Mesenchymal stem cell (in vitro differentiated cells and primary cell): ENCODE measurements around the gene ARHGEF40.

Experiments
- DNase-seq: peaks from one replicate; pipeline ENCODE4 v3.0.0-alpha.2; 2013
- H2AFZ ChIP-seq: one replicate; pipeline ENCODE4 v1.6.1; 2013; ENCODE audit warnings: low read depth, mild to moderate bottlenecking, control low read depth, inconsistent platforms, low read length, moderate library complexity
- H2AK5ac ChIP-seq: 2 replicates; pipeline ENCODE4 v1.6.1; 2013; ENCODE audit warnings: low read length, moderate library complexity, mild to moderate bottlenecking, inconsistent platforms; ENCODE audit not compliant: severe bottlenecking
- H2BK120ac ChIP-seq: one replicate; pipeline ENCODE4 v1.6.1; 2013; ENCODE audit warnings: low read depth, mild to moderate bottlenecking, inconsistent platforms, low read length, moderate library complexity
- H2BK12ac ChIP-seq, 2 experiments: one replicate each; pipeline ENCODE4 v1.6.1; 2013; ENCODE audit warnings: inconsistent platforms in 2 of 2, low read length in 2 of 2, mild to moderate bottlenecking in 2 of 2, moderate library complexity in 2 of 2, control low read depth in 1 of 2
- H2BK15ac ChIP-seq: one replicate; pipeline ENCODE4 v1.6.1; 2013; ENCODE audit warnings: mild to moderate bottlenecking, low read depth, inconsistent platforms; ENCODE audit not compliant: poor library complexity, severe bottlenecking
- H2BK5ac ChIP-seq: 2 replicates; pipeline ENCODE4 v1.6.1; 2013; ENCODE audit warnings: low read depth, mild to moderate bottlenecking, low read length, control low read depth, inconsistent platforms; ENCODE audit not compliant: poor library complexity, severe bottlenecking
- H3K14ac ChIP-seq, 2 experiments: one replicate each; pipeline ENCODE4 v1.6.1; 2013; ENCODE audit warnings: inconsistent platforms in 2 of 2, low read length in 2 of 2, control low read depth in 1 of 2, mild to moderate bottlenecking in 1 of 2, moderate library complexity in 1 of 2
- H3K18ac ChIP-seq, 2 experiments: one replicate each; pipeline ENCODE4 v1.6.1; 2013; ENCODE audit warnings: inconsistent platforms in 2 of 2, low read length in 2 of 2, control low read depth in 1 of 2, low read depth in 1 of 2, mild to moderate bottlenecking in 1 of 2
- H3K23ac ChIP-seq, 2 experiments: one replicate each; pipeline ENCODE4 v1.6.1; 2013; ENCODE audit warnings: inconsistent platforms in 2 of 2, low read length in 2 of 2, mild to moderate bottlenecking in 2 of 2, moderate library complexity in 2 of 2, control low read depth in 1 of 2
- H3K27ac ChIP-seq: 2 replicates; pipeline ENCODE4 v1.5.1; 2013; ENCODE audit warnings: mild to moderate bottlenecking, moderate library complexity, low read length, control low read depth, inconsistent platforms; ENCODE audit not compliant: poor library complexity, severe bottlenecking
- H3K27me3 ChIP-seq, 2 experiments: 2 replicates each; pipeline versions ENCODE4 v1.6.1 to v1.7.0; 2013; ENCODE audit warnings: low read length in 2 of 2, mild to moderate bottlenecking in 2 of 2, moderate library complexity in 2 of 2, control low read depth in 1 of 2, inconsistent platforms in 1 of 2; ENCODE audit not compliant: control insufficient read depth in 1 of 2, insufficient read depth in 1 of 2
- H3K36me3 ChIP-seq, 2 experiments: 2 replicates each; pipeline versions ENCODE4 v1.6.1 to v1.7.0; 2013; ENCODE audit warnings: low read length in 2 of 2, control low read depth in 1 of 2, inconsistent platforms in 1 of 2, low read depth in 1 of 2, mild to moderate bottlenecking in 1 of 2; ENCODE audit not compliant: insufficient read depth in 2 of 2, control insufficient read depth in 1 of 2
- H3K4ac ChIP-seq, 2 experiments: one replicate each; pipeline ENCODE4 v1.6.1; 2013; ENCODE audit warnings: inconsistent platforms in 2 of 2, low read length in 2 of 2, mild to moderate bottlenecking in 2 of 2, moderate library complexity in 2 of 2, control low read depth in 1 of 2, low read depth in 1 of 2
- H3K4me1 ChIP-seq: 2 replicates; pipeline ENCODE4 v1.6.1; 2013; ENCODE audit warnings: low read depth, low read length, control low read depth; ENCODE audit not compliant: control insufficient read depth, insufficient read depth
- H3K4me2 ChIP-seq: 2 replicates; pipeline ENCODE4 v1.6.1; 2013; ENCODE audit warnings: low read length, mild to moderate bottlenecking, inconsistent platforms; ENCODE audit not compliant: poor library complexity, severe bottlenecking
- H3K4me3 ChIP-seq, 2 experiments: 2 replicates each; pipeline versions ENCODE4 v1.5.1 to v1.7.0; 2013; ENCODE audit warnings: low read length in 2 of 2, mild to moderate bottlenecking in 2 of 2, control low read depth in 1 of 2, low read depth in 1 of 2; ENCODE audit not compliant: insufficient read depth in 1 of 2
- H3K79me1 ChIP-seq: replicated peaks from 2 replicates; pipeline ENCODE4 v1.6.1; 2013; ENCODE audit warnings: mild to moderate bottlenecking, control low read depth, low read length, inconsistent platforms; ENCODE audit not compliant: poor library complexity, severe bottlenecking
- H3K9ac ChIP-seq: 2 replicates; pipeline ENCODE4 v1.7.0; 2013; ENCODE audit warnings: mild to moderate bottlenecking, low read length, moderate library complexity
- H3K9me3 ChIP-seq: 2 replicates; pipeline ENCODE4 v1.7.0; 2013; ENCODE audit warnings: mild to moderate bottlenecking, low read length; ENCODE audit not compliant: control insufficient read depth
- H4K8ac ChIP-seq: one replicate; pipeline ENCODE4 v1.6.1; 2013; ENCODE audit warnings: inconsistent platforms, mild to moderate bottlenecking, low read length, moderate library complexity
- H4K91ac ChIP-seq: one replicate; pipeline ENCODE4 v1.6.1; 2013; ENCODE audit warnings: mild to moderate bottlenecking, low read length, inconsistent platforms
- WGBS: methylation state at CpG from one replicate; pipeline ENCODE4 v1.1.7; 2013; ENCODE audit warnings: mixed read lengths; 5-methylcytosine and 5-hydroxymethylcytosine counted together

Gene ARHGEF40

GRCh38 chr14:21101802-21102413 lies 31.8 kb downstream of the ARHGEF40 start:
- H3K27ac ChIP-seq, result no peak overlapping the region
- no peak overlapping the region for H4K91ac ChIP-seq
- H4K8ac ChIP-seq, result no peak overlapping the region
- H3K4me1 ChIP-seq, result peaks cover 23% of the 10 kb centered on the region
- H3K4me3 ChIP-seq, result no peak overlapping the region
- peaks cover 12% of the 10 kb centered on the region for H3K79me1 ChIP-seq
- no peak overlapping the region for H3K14ac ChIP-seq
- H3K4me2 ChIP-seq, result no peak overlapping the region
- peak overlapping the region; percentile 1 for H2AK5ac ChIP-seq
- no peaks in the 10 kb centered on the region for H3K27me3 ChIP-seq
- WGBS, result 75% methylated on average over 6 of the region's 8 CpGs
- no peak overlapping the region for H3K18ac ChIP-seq
- H3K36me3 ChIP-seq, result no peaks in the 10 kb centered on the region
- H3K23ac ChIP-seq, result no peak overlapping the region
- no peak overlapping the region for H2BK15ac ChIP-seq
- no peak overlapping the region for H2BK12ac ChIP-seq
- no peak overlapping the region for H2BK5ac ChIP-seq
- no peak overlapping the region for H3K4ac ChIP-seq
- H3K9ac ChIP-seq, result peak overlapping the region; percentile 99
- H2AFZ ChIP-seq, result no peak overlapping the region
- no peak for DNase-seq
- H2BK120ac ChIP-seq, result no peak overlapping the region
- no peaks in the 10 kb centered on the region for H3K9me3 ChIP-seq

GRCh38 chr14:21102521-21103410 lies 32.7 kb downstream of the ARHGEF40 start:
- Histone ChIP-seq H2AFZ (peak overlapping the region; percentile 36), H2AK5ac (peak overlapping the region; percentile 37), H2BK5ac (no peak overlapping the region), H2BK12ac (no peak overlapping the region), H3K23ac (no peak overlapping the region), H3K27ac (no peak overlapping the region), H4K91ac (no peak overlapping the region), H3K4me2 (peak overlapping the region; percentile 35), H3K9ac (peak overlapping the region; percentile 99), H3K27me3 (no peaks in the 10 kb centered on the region), H3K9me3 (no peaks in the 10 kb centered on the region), H3K18ac (no peak overlapping the region), H2BK120ac (no peak overlapping the region), H3K79me1 (peaks cover 12% of the 10 kb centered on the region), H3K4ac (no peak overlapping the region), H4K8ac (no peak overlapping the region), H3K4me3 (peak overlapping the region in 1 of 2 experiments; percentile 93), H3K36me3 (no peaks in the 10 kb centered on the region), H2BK15ac (no peak overlapping the region), H3K4me1 (peaks cover 25% of the 10 kb centered on the region), H3K14ac (no peak overlapping the region)
- 30% methylated on average over 9 of the region's 9 CpGs for whole genome bisulfite sequencing
- no peak for DNase-seq

DNA sequence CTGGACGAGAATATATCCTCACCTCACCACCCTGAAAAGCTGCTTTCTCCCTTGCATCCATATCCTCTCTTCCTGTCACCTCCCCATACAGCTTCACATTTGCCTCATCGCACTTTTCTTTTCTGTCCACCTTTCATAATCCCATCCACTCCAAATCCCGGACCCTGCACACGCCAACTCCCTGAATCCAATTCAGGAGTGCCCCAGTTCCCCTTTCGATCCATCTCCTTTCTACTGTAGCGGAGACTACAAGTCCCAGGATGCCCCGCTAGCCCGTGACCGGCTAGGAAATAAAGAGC lies 33.3 kb downstream of the ARHGEF40 start:
- peak overlapping the region; percentile 99 for H3K9ac ChIP-seq
- no peak overlapping the region for H2BK120ac ChIP-seq
- H3K4me1 ChIP-seq, result peaks cover 25% of the 10 kb centered on the region
- peak overlapping the region; percentile 33 for H4K8ac ChIP-seq
- H2BK12ac ChIP-seq, result no peak overlapping the region
- H2BK5ac ChIP-seq, result no peak overlapping the region
- no peak overlapping the region for H4K91ac ChIP-seq
- H3K79me1 ChIP-seq, result peaks cover 12% of the 10 kb centered on the region
- H2AK5ac ChIP-seq, result peak overlapping the region; percentile 37
- H3K9me3 ChIP-seq, result no peaks in the 10 kb centered on the region
- no peak overlapping the region for H3K18ac ChIP-seq
- H3K4me3 ChIP-seq, result peak overlapping the region in 1 of 2 experiments; percentile 93
- no peaks in the 10 kb centered on the region for H3K27me3 ChIP-seq
- under 1% methylated on average over 8 of the region's 9 CpGs for WGBS
- peak overlapping the region; percentile 36 for H2AFZ ChIP-seq
- no peak overlapping the region for H3K27ac ChIP-seq
- H3K4ac ChIP-seq, result no peak overlapping the region
- H3K4me2 ChIP-seq, result peak overlapping the region; percentile 35
- H3K36me3 ChIP-seq, result no peaks in the 10 kb centered on the region
- H3K14ac ChIP-seq, result no peak overlapping the region
- no peak for DNase-seq
- no peak overlapping the region for H3K23ac ChIP-seq
- no peak overlapping the region for H2BK15ac ChIP-seq

GRCh38 chr14:21103710-21104447 lies 33.8 kb downstream of the ARHGEF40 start:
- Histone ChIP-seq H4K91ac (peak overlapping the region; percentile 98), H2AK5ac (peak overlapping the region; percentile 80), H3K79me1 (peaks cover 12% of the 10 kb centered on the region), H3K27me3 (peaks cover 0 to under 1% of the 10 kb centered on the region in 2 experiments), H3K9ac (peak overlapping the region; percentile 99), H3K4ac (peak overlapping the region; percentile 96 to 100), H4K8ac (peak overlapping the region; percentile 99), H2BK120ac (peak overlapping the region; percentile 99), H3K4me2 (peak overlapping the region; percentile 71), H2BK5ac (peak overlapping the region; percentile 100), H3K14ac (peak overlapping the region in 1 of 2 experiments; percentile 93), H3K23ac (peak overlapping the region in 1 of 2 experiments; percentile 75), H2AFZ (peak overlapping the region; percentile 89), H3K4me1 (peaks cover 25% of the 10 kb centered on the region), H3K27ac (peak overlapping the region; percentile 97), H3K18ac (peak overlapping the region; percentile 95 to 98), H3K4me3 (peak overlapping the region; percentile 76 to 93), H3K36me3 (no peaks in the 10 kb centered on the region), H2BK15ac (peak overlapping the region; percentile 100), H3K9me3 (no peaks in the 10 kb centered on the region), H2BK12ac (peak overlapping the region; percentile 87 to 94)
- under 1% methylated on average over 62 of the region's 62 CpGs for whole genome bisulfite sequencing
- peak; percentile 98 for DNase-seq
